ENCODE measurements around the gene CNTFR.
A peak's percentile ranks its signal among the peaks of the same experiment; 100 is the strongest.

CNTFR gene

DNA sequence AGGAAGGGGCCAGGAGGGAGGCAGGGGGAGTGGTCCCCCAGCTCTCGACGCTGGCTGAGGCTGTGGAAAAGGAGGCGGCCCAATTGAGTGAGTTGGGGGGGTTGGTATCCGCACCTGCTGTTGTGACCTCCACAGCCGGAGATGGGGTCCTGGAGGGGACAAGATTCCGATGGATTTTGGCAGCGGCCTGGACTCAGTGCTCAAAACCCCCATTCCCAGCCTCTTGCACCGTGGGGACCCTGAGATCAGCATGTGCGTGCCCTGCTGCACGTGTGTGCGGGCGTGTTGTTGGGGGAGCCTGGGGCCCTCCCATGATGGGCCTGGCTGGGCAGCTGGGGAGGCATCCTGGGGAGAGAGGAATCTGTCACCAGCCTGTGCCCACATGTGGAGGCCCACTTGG lies 15.0 kb downstream of the CNTFR start:
- peaks cover 57% of the 10 kb centered on the region for H3K27me3 Mint-ChIP-seq
- H3K4me3 Mint-ChIP-seq = no peak overlapping the region
- no peaks in the 10 kb centered on the region for H3K36me3 Mint-ChIP-seq (ENCODE audit: low read depth)
- H3K4me1 Mint-ChIP-seq (ENCODE audit: low read depth) = peaks cover 8% of the 10 kb centered on the region
- H3K27ac Mint-ChIP-seq = no peak overlapping the region
- no peaks in the 10 kb centered on the region for H3K9me3 Mint-ChIP-seq
- no peak for DNase-seq

DNA sequence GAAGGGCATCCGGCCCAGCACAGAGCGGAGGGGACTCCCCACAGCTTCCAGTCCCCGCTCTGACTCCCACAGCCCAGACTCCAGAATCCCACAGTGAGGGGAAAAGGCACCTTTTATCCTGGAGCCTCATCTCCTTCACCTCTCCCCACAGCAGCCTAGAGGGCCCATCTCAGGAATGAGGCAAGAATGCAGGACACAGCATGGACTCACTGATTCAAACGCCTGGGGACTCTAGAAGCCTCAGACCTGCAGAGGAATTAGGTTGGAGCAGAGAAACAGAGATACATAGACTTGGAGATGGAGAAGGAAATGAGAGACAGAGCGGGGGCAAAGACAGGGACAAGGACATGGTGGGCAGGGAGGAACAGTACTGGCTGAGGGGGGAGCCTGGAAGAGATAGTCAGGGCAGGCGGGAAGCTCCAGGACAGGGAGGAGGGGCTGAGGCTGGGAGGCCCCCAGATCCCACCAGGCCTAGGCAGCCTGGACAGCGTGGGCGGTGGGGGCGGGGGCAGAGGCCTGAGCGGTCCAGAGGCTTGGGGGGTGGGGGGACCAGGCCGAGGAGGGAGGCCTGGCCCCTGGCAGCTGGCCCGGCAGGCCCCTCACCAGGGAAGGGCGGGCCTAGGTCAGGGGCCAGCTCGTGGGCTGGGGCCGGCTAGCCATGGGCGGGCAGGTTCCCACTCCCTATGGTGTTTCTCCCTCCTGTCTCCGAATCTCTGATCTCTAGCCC lies 15.8 kb downstream of the CNTFR start:
- H3K9me3 Mint-ChIP-seq = no peaks in the 10 kb centered on the region
- H3K4me1 Mint-ChIP-seq (ENCODE audit: low read depth) = peaks cover 7% of the 10 kb centered on the region
- H3K4me3 Mint-ChIP-seq = no peak overlapping the region
- H3K27ac Mint-ChIP-seq = no peak overlapping the region
- peaks cover 49% of the 10 kb centered on the region for H3K27me3 Mint-ChIP-seq
- no peak for DNase-seq
- no peaks in the 10 kb centered on the region for H3K36me3 Mint-ChIP-seq (ENCODE audit: low read depth)

DNA sequence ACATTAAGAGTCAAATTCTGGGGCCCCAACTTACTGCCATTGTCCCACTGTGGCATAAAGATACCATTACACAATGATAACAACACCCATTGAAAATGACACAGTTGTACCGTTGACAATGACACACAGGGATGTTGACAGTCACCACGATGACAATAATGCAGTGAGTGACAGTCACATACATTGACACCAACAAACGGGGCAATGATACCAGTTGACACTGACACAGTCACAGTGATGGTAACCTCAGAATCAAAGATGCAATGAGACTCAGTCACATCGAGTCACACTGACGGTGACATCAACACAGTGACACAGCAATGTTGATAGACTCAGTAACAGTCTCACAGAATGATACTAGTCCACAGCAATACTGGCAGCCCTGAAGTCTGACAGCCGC lies 16.9 kb downstream of the CNTFR start:
- H3K4me3 Mint-ChIP-seq = no peak overlapping the region
- H3K4me1 Mint-ChIP-seq (ENCODE audit: low read depth) = peaks cover 6% of the 10 kb centered on the region
- H3K36me3 Mint-ChIP-seq (ENCODE audit: low read depth) = no peaks in the 10 kb centered on the region
- peaks cover 45% of the 10 kb centered on the region for H3K27me3 Mint-ChIP-seq
- no peaks in the 10 kb centered on the region for H3K9me3 Mint-ChIP-seq
- H3K27ac Mint-ChIP-seq = no peak overlapping the region
- no peak for DNase-seq

DNA sequence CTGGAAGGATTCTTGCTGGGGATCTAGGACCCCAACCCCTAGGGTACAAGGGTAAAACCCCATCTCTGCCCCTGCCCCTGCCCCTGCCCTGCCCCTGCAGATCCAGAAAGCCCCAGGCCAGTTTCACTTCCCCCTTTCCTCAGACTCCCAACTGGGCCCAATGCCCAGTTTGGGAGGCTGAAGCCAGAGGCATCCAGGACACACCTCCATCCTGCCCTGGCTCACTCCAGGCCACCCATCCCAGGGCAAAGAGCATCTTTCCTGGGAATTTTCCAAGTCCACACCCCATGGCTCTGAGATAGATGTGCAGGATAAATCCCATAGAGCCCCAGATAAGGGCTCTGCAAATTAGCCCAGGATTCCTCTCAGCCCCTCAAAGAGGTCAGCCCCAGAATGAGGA lies 17.4 kb downstream of the CNTFR start:
- H3K4me3 Mint-ChIP-seq = no peak overlapping the region
- no peaks in the 10 kb centered on the region for H3K36me3 Mint-ChIP-seq (ENCODE audit: low read depth)
- H3K27ac Mint-ChIP-seq = no peak overlapping the region
- peaks cover 45% of the 10 kb centered on the region for H3K27me3 Mint-ChIP-seq
- no peaks in the 10 kb centered on the region for H3K9me3 Mint-ChIP-seq
- DNase-seq = no peak
- peaks cover under 1% of the 10 kb centered on the region for H3K4me1 Mint-ChIP-seq (ENCODE audit: low read depth)

DNA sequence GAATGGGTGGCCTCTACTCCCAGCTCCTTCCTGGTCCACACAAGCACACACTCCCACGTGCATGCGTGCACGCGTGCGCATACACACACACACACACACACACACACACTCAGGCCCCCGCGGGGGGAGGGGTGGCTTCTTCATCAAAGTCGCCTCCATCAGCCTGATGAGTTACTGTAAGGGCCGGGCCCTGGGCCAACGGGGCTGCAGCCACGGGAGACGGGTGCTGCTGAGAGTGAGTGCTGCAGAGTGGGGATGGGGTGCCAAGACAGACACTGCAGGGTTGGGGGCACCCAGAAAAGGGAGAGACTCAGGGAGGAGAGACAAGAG lies 18.1 kb downstream of the CNTFR start:
- peaks cover 45% of the 10 kb centered on the region for H3K27me3 Mint-ChIP-seq
- H3K9me3 Mint-ChIP-seq = no peaks in the 10 kb centered on the region
- H3K36me3 Mint-ChIP-seq (ENCODE audit: low read depth) = no peaks in the 10 kb centered on the region
- no peak overlapping the region for H3K4me3 Mint-ChIP-seq
- DNase-seq = no peak
- H3K4me1 Mint-ChIP-seq (ENCODE audit: low read depth) = no peaks in the 10 kb centered on the region
- H3K27ac Mint-ChIP-seq = no peak overlapping the region

DNA sequence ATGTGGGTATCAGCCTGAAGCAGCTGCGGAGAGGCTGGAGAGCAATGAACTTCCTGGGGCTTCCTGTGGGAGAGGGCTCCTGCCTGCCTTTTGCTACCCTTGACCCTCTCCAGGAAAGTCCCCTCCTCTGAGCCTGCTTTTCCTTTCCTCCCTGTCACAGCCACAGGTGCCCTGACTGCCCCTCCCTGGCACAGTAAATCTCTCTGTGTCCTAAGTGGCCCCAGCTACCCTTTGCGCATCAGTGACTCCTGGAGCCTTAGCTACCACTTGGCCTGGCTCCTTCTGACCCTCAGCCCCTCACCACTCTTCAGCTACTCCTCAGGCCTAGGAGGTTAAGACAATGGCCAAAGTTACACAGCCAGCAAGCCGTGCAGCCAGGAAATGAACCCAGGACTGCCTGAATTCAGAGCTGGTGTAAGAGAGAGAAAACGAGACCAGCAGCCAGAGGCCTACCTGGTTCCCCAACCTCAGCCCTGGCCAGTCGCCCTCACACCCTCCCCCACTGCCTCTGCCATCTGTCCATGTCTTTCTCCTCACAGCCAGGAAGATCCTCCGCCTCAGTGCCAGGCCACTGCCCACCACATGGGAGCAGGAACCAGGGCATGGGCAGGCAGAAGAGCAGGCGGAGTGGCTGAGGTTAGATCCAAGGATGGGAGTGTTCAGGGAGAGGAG lies 18.6 kb downstream of the CNTFR start:
- Mint-ChIP-seq H3K9me3 (no peaks in the 10 kb centered on the region), H3K27ac (no peak overlapping the region), H3K36me3 (ENCODE audit: low read depth) (no peaks in the 10 kb centered on the region), H3K4me3 (no peak overlapping the region), H3K27me3 (peaks cover 40% of the 10 kb centered on the region), H3K4me1 (ENCODE audit: low read depth) (no peaks in the 10 kb centered on the region)
- no peak for DNase-seq

DNA sequence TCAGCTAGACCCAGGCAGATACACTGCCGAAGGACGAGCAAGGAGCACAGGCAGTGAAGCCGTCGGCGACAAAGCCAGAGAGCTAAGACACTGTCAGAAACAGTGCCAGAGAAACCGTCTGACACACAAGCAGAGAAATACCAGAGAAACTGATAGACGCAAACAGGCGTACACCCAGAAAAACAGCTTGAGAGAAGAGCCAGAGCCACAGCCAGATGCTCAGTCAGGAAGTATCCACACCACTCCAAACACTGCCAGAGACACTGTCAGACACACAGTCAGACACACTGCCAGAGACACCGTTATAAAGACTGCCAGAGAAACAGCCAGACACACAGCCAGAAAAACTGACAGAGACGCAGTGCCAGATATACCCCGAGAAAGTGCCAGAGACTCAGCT lies 19.1 kb downstream of the CNTFR start:
- H3K9me3 Mint-ChIP-seq = no peaks in the 10 kb centered on the region
- no peak overlapping the region for H3K27ac Mint-ChIP-seq
- H3K27me3 Mint-ChIP-seq = peaks cover 39% of the 10 kb centered on the region
- no peaks in the 10 kb centered on the region for H3K36me3 Mint-ChIP-seq (ENCODE audit: low read depth)
- no peak for DNase-seq
- no peak overlapping the region for H3K4me3 Mint-ChIP-seq
- H3K4me1 Mint-ChIP-seq (ENCODE audit: low read depth) = no peaks in the 10 kb centered on the region

DNA sequence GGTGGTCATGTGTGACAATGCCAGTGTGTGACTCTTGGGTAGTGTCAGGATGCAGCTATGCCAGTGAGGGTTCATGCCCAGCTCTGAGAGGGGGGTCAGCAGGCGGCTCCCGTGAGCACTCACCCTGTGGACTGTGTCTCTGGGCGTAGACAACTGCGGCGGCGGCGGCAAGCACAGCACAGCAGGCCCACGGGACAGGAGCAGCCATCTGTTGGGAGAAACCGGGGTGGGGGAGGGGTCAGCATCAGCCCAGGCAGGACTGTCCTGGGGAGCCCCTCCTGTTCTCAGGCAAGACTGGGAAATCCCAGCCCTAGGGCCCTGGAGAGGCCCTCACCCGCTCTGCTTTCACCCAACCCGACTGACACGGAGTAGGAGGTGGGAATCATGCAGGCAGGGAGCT lies 20.8 kb downstream of the CNTFR start:
- Mint-ChIP-seq H3K27me3 (peaks cover 39% of the 10 kb centered on the region), H3K4me1 (ENCODE audit: low read depth) (no peaks in the 10 kb centered on the region), H3K9me3 (no peaks in the 10 kb centered on the region), H3K36me3 (ENCODE audit: low read depth) (no peaks in the 10 kb centered on the region), H3K4me3 (no peak overlapping the region), H3K27ac (no peak overlapping the region)
- DNase-seq = no peak

DNA sequence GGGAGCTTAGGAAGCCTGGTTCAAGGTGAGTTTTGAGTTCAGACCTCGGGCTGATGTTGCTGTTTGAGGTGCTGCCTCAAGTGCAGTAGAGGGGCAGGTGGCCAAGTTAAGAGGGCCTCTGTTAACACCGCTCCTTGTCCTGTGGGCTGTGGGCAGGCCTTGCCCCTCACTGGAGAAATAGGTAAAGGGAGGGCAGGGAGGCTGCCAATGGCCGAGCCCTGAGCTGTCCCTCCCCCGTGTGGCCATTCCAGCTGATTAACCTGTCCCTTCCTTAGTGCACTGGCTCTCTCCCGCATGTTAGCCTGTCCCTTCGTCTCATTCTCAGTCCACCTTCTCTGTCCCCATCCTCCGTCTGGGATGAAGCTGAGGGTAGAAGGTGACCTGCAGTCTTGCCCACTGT lies 21.4 kb downstream of the CNTFR start:
- no peaks in the 10 kb centered on the region for H3K9me3 Mint-ChIP-seq
- no peak overlapping the region for H3K4me3 Mint-ChIP-seq
- no peak for DNase-seq
- H3K27me3 Mint-ChIP-seq = peaks cover 33% of the 10 kb centered on the region
- H3K27ac Mint-ChIP-seq = no peak overlapping the region
- H3K4me1 Mint-ChIP-seq (ENCODE audit: low read depth) = no peaks in the 10 kb centered on the region
- H3K36me3 Mint-ChIP-seq (ENCODE audit: low read depth) = no peaks in the 10 kb centered on the region

DNA sequence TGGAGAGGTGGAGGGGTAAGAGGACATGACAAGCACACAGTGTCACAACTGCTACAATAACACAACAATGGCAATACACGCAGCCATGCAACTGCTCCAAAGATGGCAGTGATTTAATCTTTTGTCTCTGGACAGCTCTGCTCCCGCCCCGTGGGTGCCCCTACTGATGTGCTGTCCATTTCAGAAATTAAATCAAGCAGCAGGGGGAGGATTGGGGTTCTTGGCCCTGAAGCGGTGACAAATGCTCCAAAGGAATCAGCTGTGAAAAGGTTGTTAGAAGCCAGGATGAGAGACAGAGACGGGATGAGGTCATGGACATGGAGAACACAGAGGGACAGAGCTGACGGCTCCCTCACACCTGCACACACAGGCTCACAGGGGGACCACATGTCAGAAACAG lies 22.6 kb downstream of the CNTFR start:
- DNase-seq = no peak
- Mint-ChIP-seq H3K4me1 (ENCODE audit: low read depth) (no peaks in the 10 kb centered on the region), H3K36me3 (ENCODE audit: low read depth) (no peaks in the 10 kb centered on the region), H3K27ac (no peak overlapping the region), H3K9me3 (no peaks in the 10 kb centered on the region), H3K27me3 (peaks cover 37% of the 10 kb centered on the region), H3K4me3 (no peak overlapping the region)

DNA sequence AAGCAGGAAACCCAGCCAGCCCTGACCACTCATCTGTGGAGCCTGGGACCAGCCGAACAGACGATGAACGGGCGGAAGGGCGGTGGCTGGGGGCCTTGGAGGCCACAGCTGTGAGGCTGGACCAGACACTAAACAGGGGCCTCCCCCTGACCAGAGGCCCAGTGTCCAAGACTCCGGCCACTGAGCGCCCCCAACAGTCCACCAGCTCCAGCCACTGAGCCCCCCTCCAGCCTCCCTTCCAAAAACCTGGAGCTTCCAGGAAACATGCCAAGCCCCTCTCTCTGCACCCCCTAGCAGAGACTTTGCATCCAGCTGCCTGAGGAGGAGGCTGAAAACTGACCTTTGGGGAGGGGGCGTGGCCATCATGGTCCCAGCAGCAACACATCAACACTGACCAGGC lies 23.2 kb downstream of the CNTFR start:
- H3K4me3 Mint-ChIP-seq = no peak overlapping the region
- H3K27ac Mint-ChIP-seq = no peak overlapping the region
- H3K27me3 Mint-ChIP-seq = peaks cover 37% of the 10 kb centered on the region
- no peaks in the 10 kb centered on the region for H3K36me3 Mint-ChIP-seq (ENCODE audit: low read depth)
- no peaks in the 10 kb centered on the region for H3K4me1 Mint-ChIP-seq (ENCODE audit: low read depth)
- DNase-seq = no peak
- H3K9me3 Mint-ChIP-seq = no peaks in the 10 kb centered on the region

DNA sequence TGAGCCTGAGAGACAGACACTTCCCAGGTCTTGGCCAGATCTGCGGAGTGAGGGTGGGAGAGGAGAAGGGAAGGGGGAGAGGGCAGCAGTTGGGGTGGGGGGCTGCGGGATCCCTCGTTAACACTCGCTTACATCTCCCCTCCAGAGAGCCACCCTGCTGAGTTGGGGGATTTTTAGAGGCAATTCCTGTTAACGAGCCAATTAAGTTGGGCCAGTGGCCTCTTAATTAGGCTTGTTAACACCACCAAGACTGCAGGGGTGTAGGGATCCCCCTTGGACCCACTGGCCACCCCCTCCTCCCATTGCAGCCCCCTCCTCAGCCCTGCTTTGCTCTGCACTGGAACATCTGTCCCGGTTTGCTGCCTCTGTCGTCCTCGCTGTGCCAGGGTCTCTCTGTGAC lies 23.7 kb downstream of the CNTFR start:
- Mint-ChIP-seq H3K27me3 (peaks cover 33% of the 10 kb centered on the region), H3K36me3 (ENCODE audit: low read depth) (no peaks in the 10 kb centered on the region), H3K27ac (no peak overlapping the region), H3K4me3 (no peak overlapping the region), H3K9me3 (no peaks in the 10 kb centered on the region), H3K4me1 (ENCODE audit: low read depth) (no peaks in the 10 kb centered on the region)
- no peak for DNase-seq

DNA sequence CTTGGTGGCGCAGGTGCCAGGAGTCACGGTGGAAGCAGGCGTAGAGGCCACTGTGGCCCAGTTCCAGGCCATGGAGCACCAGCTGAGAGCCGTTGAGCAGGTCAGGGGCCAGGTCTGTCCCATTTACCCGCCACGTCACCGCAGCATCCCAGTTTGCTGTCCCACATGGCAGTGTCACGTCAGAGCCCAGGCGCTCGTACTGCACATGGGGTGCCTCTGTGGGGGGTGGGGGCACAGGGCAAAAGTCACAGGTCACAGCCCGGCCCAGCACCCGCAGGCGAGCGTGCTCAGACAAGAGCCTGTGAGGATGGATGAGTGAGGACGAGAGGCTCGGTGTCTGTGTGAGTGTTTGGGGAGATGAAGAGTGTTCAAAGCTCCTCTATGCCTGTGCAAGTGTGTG lies 24.9 kb downstream of the CNTFR start:
- no peak for DNase-seq
- H3K4me3 Mint-ChIP-seq = no peak overlapping the region
- peaks cover 38% of the 10 kb centered on the region for H3K27me3 Mint-ChIP-seq
- no peaks in the 10 kb centered on the region for H3K4me1 Mint-ChIP-seq (ENCODE audit: low read depth)
- H3K27ac Mint-ChIP-seq = no peak overlapping the region
- H3K9me3 Mint-ChIP-seq = no peaks in the 10 kb centered on the region
- no peaks in the 10 kb centered on the region for H3K36me3 Mint-ChIP-seq (ENCODE audit: low read depth)

DNA sequence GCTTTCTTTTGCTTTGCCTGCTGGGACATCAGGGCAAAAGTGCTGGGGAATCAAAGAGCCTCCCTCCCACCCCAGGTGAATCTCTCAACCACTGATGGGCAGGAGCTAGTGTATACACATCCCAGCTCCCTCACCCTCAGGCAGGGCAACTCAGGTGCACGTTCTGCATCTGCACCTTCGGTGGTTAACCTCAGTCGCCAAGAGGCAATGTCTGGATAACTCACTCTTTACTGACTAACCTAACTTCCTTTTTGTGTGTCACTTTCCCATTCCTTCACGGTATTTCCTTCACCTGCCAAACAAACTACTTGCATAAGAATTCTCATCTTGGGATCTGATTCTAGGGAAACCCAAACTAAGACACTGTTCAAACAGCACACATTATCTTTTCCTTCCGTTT lies 26.3 kb downstream of the CNTFR start:
- no peaks in the 10 kb centered on the region for H3K36me3 Mint-ChIP-seq (ENCODE audit: low read depth)
- no peaks in the 10 kb centered on the region for H3K4me1 Mint-ChIP-seq (ENCODE audit: low read depth)
- H3K4me3 Mint-ChIP-seq = no peak overlapping the region
- no peak for DNase-seq
- no peak overlapping the region for H3K27ac Mint-ChIP-seq
- H3K9me3 Mint-ChIP-seq = no peaks in the 10 kb centered on the region
- peaks cover 44% of the 10 kb centered on the region for H3K27me3 Mint-ChIP-seq

DNA sequence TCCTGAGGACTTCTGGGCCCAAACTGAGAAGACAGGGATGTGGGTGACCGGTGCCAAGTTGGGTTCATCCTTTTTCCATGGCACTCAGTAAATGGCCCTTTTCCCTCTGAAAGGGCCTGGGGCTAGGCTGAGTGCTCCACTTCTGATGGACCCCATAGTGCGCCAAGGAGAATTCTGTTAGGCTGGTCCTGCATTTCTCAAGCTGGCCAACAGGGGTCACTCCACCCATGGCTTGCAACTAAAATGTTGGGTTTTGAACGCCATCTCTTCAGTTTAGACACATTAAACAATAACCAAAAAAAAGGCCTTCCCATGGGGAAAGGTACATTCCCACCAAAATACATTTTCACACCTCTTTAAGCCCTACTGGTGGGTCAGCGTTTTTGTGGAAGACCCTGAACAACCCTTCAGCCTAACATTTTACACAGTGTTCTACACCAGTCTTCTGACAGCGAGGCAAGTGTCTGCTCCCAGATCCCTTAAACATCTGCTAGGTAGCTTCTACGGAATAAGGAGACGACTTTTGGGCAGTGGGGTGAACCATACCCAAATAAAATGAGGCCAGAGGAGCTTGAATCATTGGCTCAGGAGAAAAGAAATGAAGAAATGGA lies 27.3 kb downstream of the CNTFR start:
- Mint-ChIP-seq H3K4me3 (no peak overlapping the region), H3K27me3 (peaks cover 47% of the 10 kb centered on the region), H3K4me1 (ENCODE audit: low read depth) (no peaks in the 10 kb centered on the region), H3K27ac (no peak overlapping the region), H3K9me3 (no peaks in the 10 kb centered on the region), H3K36me3 (ENCODE audit: low read depth) (no peaks in the 10 kb centered on the region)
- DNase-seq = peak; percentile 45
